Caco-2 (cell line): ENCODE measurements around the gene MFAP3. TPM values are rescaled to one million over a fixed set of nuclear protein-coding genes. Genes with fewer than 3 reads are reported as not detected.

ENCODE experiments used
- BruUV-seq: library from RNA; stranded (reverse); fragments of 400-500 nt; replicated peaks from 2 replicates; lab custom pipeline; 2021; lab: Mats Ljungman, UMichigan
- CTCF ChIA-PET: fragments of 300-600 bp; sonication (Branson Sonifier 250); formaldehyde crosslinking; loops from one replicate; lab custom pipeline; 2022; ENCODE audit warnings: antibody characterized with exemption; lab: Charles Lee
- POLR2A ChIA-PET: fragments of 300-600 bp; sonication (Branson Sonifier 250); formaldehyde crosslinking; loops from one replicate; lab custom pipeline; 2022; ENCODE audit warnings: antibody characterized with exemption; lab: Charles Lee
- DNase-seq, 2 experiments: peaks; one replicate each; pipeline versions ENCODE4 v3.0.0 to v3.0.0-alpha.2; 2020 to 2022
- H3K27me3 ChIP-seq: replicated peaks from 2 replicates; pipeline ENCODE4 v1.6.0; 2011; ENCODE audit warnings: low read length; ENCODE audit not compliant: control insufficient read depth, insufficient read depth
- H3K36me3 ChIP-seq: 2 replicates; pipeline ENCODE4 v1.5.1; 2011; ENCODE audit warnings: low read length; ENCODE audit not compliant: control insufficient read depth, insufficient read depth
- H3K4me1 ChIP-seq: fragments of 250-450 bp; sonication (Bioruptor Pico); 2 replicates; pipeline ENCODE4 v1.5.1; 2020; ENCODE audit warnings: mild to moderate bottlenecking
- H3K4me3 ChIP-seq: 2 replicates; pipeline ENCODE4 v1.5.1; 2011; ENCODE audit warnings: low read depth, mild to moderate bottlenecking, control low read depth, low read length
- H3K9me3 ChIP-seq: fragments of 250-450 bp; sonication (Bioruptor Pico); 2 replicates; pipeline ENCODE4 v1.5.1; 2020; ENCODE audit warnings: mild to moderate bottlenecking, moderate library complexity
- H3K27ac Mint-ChIP-seq: one replicate; pipeline ENCODE4 v1.8.0; 2022; ENCODE audit warnings: mixed read lengths; ENCODE audit not compliant: unreplicated experiment
- H3K27me3 Mint-ChIP-seq: one replicate; pipeline ENCODE4 v1.8.0; 2022; ENCODE audit warnings: mixed read lengths; ENCODE audit not compliant: insufficient read depth, unreplicated experiment
- H3K36me3 Mint-ChIP-seq: one replicate; pipeline ENCODE4 v1.8.0; 2022; ENCODE audit warnings: mild to moderate bottlenecking, mixed read lengths; ENCODE audit not compliant: insufficient read depth, unreplicated experiment
- H3K4me1 Mint-ChIP-seq: one replicate; pipeline ENCODE4 v1.8.0; 2022; ENCODE audit warnings: low read depth, mixed read lengths; ENCODE audit not compliant: unreplicated experiment
- H3K4me3 Mint-ChIP-seq: one replicate; pipeline ENCODE4 v1.8.0; 2022; ENCODE audit warnings: mild to moderate bottlenecking, moderate library complexity, mixed read lengths; ENCODE audit not compliant: unreplicated experiment
- H3K9me3 Mint-ChIP-seq: one replicate; pipeline ENCODE4 v1.8.0; 2022; ENCODE audit warnings: mixed read lengths; ENCODE audit not compliant: unreplicated experiment
- intact Hi-C: fragments of 100-400 bp; cut with micrococcal nuclease; formaldehyde crosslinking; loops from one replicate; pipeline ENCODE4 v1.10.0; 2022; ENCODE audit not compliant: unreplicated experiment
- total RNA-seq: library from RNA; stranded (reverse); gene quantifications from 2 replicates; pipeline ENCODE4 v1.2.3, GENCODE V29; 2022
- TF ChIP-seq, protein P1 (sequence below), 2 experiments: fragments of 200-600 bp in 1 of 2; IDR thresholded peaks; 1 replicate in 1 of 2; 2 replicates in 1 of 2; pipeline versions ENCODE4 v1.5.1 to v1.8.0; 2011 to 2022; ENCODE audit warnings: antibody characterized with exemption in 1 of 2, control low read depth in 1 of 2, inconsistent platforms in 1 of 2, low read depth in 1 of 2, low read length in 1 of 2, mild to moderate bottlenecking in 1 of 2, moderate library complexity in 1 of 2; ENCODE audit not compliant: insufficient read depth in 1 of 2, severe bottlenecking in 1 of 2, unreplicated experiment in 1 of 2

The MFAP3 gene
- total RNA-seq, 1 experiment from 2014 or later = 24.1 TPM

DNA sequence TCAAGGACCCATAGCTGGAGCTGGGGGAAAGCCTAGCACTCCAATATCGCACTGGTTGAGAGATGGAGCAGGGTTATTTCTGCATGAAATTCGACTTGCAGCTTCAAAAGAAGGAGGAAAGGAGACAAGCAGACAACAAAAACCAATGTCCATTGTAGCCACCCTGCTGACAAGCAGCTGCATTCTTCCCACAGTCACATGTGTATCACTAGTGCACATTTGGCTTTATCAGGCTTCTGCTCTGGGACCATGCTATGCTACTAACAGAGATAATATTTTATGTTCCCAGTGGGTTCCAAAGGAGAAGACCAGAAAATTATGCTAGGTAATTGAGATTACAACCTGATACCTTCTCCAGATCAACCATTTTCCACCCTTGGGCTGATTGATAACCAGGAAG lies 59.7 kb downstream of the MFAP3 start:
- POLR2A ChIA-PET = no interaction called here

DNA sequence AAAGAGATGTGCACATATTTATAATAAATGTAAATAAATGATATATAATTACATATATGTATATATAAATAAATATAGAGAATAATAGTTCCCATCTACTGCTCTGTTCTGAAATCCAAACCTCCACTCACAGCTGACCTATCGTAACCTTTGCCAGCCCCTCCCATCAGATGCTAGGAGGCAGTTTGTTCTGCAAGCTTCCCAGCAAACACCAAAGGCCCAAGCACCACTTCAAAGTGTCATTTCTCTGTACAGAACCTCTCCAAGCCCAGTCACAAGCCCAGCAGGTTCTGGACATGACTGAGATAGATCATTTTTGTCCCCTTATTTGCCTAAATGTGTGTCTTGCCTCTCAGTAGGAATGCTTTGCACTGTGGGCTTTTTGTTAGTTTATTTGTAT lies 62.4 kb downstream of the MFAP3 start:
- Mint-ChIP-seq H3K36me3 (no peaks in the 10 kb centered on the region), H3K4me1 (no peaks in the 10 kb centered on the region), H3K4me3 (no peak overlapping the region), H3K27ac (no peak overlapping the region), H3K27me3 (peaks cover 9% of the 10 kb centered on the region), H3K9me3 (no peaks in the 10 kb centered on the region)
- no peak for DNase-seq
- Histone ChIP-seq H3K27me3 (no peaks in the 10 kb centered on the region; the same call in 1 of the 2 replicates), H3K36me3 (no peaks in the 10 kb centered on the region), H3K4me1 (no peaks in the 10 kb centered on the region), H3K9me3 (no peaks in the 10 kb centered on the region), H3K4me3 (no peak overlapping the region)
- no TSS peak for BruUV-seq
- ChIA-PET POLR2A (no interaction called here), CTCF (no interaction called here)
- intact Hi-C loops = no loop called here
- TF ChIP-seq, protein P1, sequence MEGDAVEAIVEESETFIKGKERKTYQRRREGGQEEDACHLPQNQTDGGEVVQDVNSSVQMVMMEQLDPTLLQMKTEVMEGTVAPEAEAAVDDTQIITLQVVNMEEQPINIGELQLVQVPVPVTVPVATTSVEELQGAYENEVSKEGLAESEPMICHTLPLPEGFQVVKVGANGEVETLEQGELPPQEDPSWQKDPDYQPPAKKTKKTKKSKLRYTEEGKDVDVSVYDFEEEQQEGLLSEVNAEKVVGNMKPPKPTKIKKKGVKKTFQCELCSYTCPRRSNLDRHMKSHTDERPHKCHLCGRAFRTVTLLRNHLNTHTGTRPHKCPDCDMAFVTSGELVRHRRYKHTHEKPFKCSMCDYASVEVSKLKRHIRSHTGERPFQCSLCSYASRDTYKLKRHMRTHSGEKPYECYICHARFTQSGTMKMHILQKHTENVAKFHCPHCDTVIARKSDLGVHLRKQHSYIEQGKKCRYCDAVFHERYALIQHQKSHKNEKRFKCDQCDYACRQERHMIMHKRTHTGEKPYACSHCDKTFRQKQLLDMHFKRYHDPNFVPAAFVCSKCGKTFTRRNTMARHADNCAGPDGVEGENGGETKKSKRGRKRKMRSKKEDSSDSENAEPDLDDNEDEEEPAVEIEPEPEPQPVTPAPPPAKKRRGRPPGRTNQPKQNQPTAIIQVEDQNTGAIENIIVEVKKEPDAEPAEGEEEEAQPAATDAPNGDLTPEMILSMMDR (IDR thresholded peaks at IDR 0.05; ENCODE audit: insufficient read depth in 1 of 2, low read depth in 1 of 2, low read length in 1 of 2, severe bottlenecking in 1 of 2, unreplicated experiment in 1 of 2) = no peak

More for the DNA sequence above, 59.7 kb downstream of the MFAP3 start:
- BruUV-seq = no TSS peak
- H3K4me3 ChIP-seq = no peak overlapping the region
- H3K4me1 ChIP-seq = no peaks in the 10 kb centered on the region
- TF ChIP-seq, protein P1 (IDR thresholded peaks at IDR 0.05; ENCODE audit: insufficient read depth in 1 of 2, low read depth in 1 of 2, low read length in 1 of 2, severe bottlenecking in 1 of 2, unreplicated experiment in 1 of 2) = no peak
- H3K9me3 ChIP-seq = no peaks in the 10 kb centered on the region
- H3K27ac Mint-ChIP-seq = no peak overlapping the region
- H3K36me3 ChIP-seq = no peaks in the 10 kb centered on the region
- no peaks in the 10 kb centered on the region for H3K9me3 Mint-ChIP-seq
- peaks cover 11% of the 10 kb centered on the region for H3K27me3 Mint-ChIP-seq
- no peaks in the 10 kb centered on the region for H3K36me3 Mint-ChIP-seq
- CTCF ChIA-PET = no interaction called here
- no peaks in the 10 kb centered on the region; the same call in 1 of the 2 replicates for H3K27me3 ChIP-seq
- intact Hi-C loops = no loop called here
- DNase-seq = no peak
- H3K4me3 Mint-ChIP-seq = no peak overlapping the region
- H3K4me1 Mint-ChIP-seq = no peaks in the 10 kb centered on the region

DNA sequence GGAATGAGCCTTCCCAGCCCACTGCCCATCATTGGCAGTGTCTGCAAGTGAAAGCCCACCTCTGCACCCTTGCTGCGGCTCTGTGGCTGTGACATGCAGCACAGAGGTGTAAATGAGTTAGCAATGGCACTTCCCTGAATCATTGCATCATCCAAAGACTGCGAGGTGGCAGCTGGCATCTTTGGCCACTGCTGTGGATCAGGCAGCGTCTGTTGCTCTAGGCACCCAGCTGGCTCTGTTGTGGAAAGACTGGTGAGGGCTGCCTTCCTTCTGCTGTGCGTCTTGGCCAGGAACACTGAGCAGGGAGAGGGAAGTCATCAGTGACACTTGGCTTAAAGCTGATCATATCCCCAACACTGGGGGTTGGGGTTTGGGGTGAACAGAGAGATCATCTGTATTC lies 64.5 kb downstream of the MFAP3 start:
- H3K4me1 ChIP-seq = no peaks in the 10 kb centered on the region
- peaks cover 11% of the 10 kb centered on the region for H3K27me3 Mint-ChIP-seq
- ChIA-PET POLR2A (no interaction called here), CTCF (no interaction called here)
- no peaks in the 10 kb centered on the region for H3K36me3 ChIP-seq
- BruUV-seq = no TSS peak
- TF ChIP-seq, protein P1 (IDR thresholded peaks at IDR 0.05; ENCODE audit: insufficient read depth in 1 of 2, low read depth in 1 of 2, low read length in 1 of 2, severe bottlenecking in 1 of 2, unreplicated experiment in 1 of 2) = no peak
- H3K36me3 Mint-ChIP-seq = no peaks in the 10 kb centered on the region
- H3K4me1 Mint-ChIP-seq = no peaks in the 10 kb centered on the region
- no peaks in the 10 kb centered on the region for H3K9me3 ChIP-seq
- H3K4me3 Mint-ChIP-seq = no peak overlapping the region
- DNase-seq = no peak
- H3K27me3 ChIP-seq = no peaks in the 10 kb centered on the region; the same call in 1 of the 2 replicates
- H3K9me3 Mint-ChIP-seq = no peaks in the 10 kb centered on the region
- H3K27ac Mint-ChIP-seq = no peak overlapping the region
- H3K4me3 ChIP-seq = no peak overlapping the region
- intact Hi-C loops = no loop called here

Other genes with a start within 250 kb of the MFAP3 start
- 15.6 and 16.0 TPM in 2 replicates for gene FAM114A2, start 57 bp upstream of the MFAP3 start, total RNA-seq
- gene GALNT10, start 151.8 kb downstream of the MFAP3 start, total RNA-seq = 23.4 and 25.6 TPM in 2 replicates